ENCODE data around the gene CREB3L2. TPM values are rescaled to one million over a fixed set of nuclear protein-coding genes. Genes with fewer than 3 reads are reported as not detected.

CREB3L2 gene
- total and polyA plus RNA-seq, 2 of the 8 experiments (the other 6 are each of a cell fraction or from before 2014, with no cell fraction given): 14.4 to 48.3 TPM

- FAIRE-seq (no peak), DNase-seq (ENCODE audit: low read depth in 1 of 2, low spot score in 2 of 2) (peak in 1 of 2 experiments; percentile 38)
- Histone ChIP-seq H3K14ac (ENCODE audit: insufficient read length) (no peak overlapping the region), H3K79me2 (ENCODE audit: control insufficient read depth in 1 of 2, insufficient read depth in 2 of 2, low read length in 2 of 2) (no peaks in the 10 kb centered on the region), H2AK5ac (ENCODE audit: low read depth, low read length) (no peak overlapping the region), H2BK12ac (ENCODE audit: low read depth, low read length) (no peak overlapping the region), H3K9ac (replicated peaks in 1 of 4; ENCODE audit: extremely low read depth in 1 of 4, low read depth in 3 of 4, low read length in 3 of 4) (no peak overlapping the region), H3K36me3 (ENCODE audit: control insufficient read depth in 2 of 4, insufficient read depth in 4 of 4, low read length in 3 of 4) (peaks cover 2 to 39% (median 17%) of the 10 kb centered on the region in 4 experiments; a peak in 6 of 8 replicates), H3K79me1 (ENCODE audit: low read depth, low read length) (no peaks in the 10 kb centered on the region; the same call in 1 of the 2 replicates), H4K5ac (ENCODE audit: insufficient read length, low read depth, low read length) (no peak overlapping the region), H4K20me1 (replicated peaks in 1 of 2; ENCODE audit: control insufficient read depth in 1 of 2, insufficient read depth in 2 of 2, low read length in 2 of 2) (no peaks in the 10 kb centered on the region), H3K4me2 (ENCODE audit: insufficient read depth in 1 of 2, low read depth in 2 of 2, low read length in 2 of 2) (no peak overlapping the region; a peak in 1 of 4 replicates), H3K4me3 (ENCODE audit: extremely low read depth in 1 of 4, insufficient read depth in 2 of 4, low read depth in 3 of 4, low read length in 4 of 4) (no peak overlapping the region), H3K18ac (ENCODE audit: extremely low read depth, low read length) (no peak overlapping the region), H4K8ac (ENCODE audit: extremely low read depth, insufficient read depth, low read length) (no peak overlapping the region), H2BK20ac (ENCODE audit: low read length) (no peak overlapping the region), H3K23ac (ENCODE audit: insufficient read length) (no peak overlapping the region), H3K23me2 (ENCODE audit: low read depth, low read length) (no peaks in the 10 kb centered on the region), H3K4me1 (replicated peaks in 1 of 4; ENCODE audit: control insufficient read depth in 3 of 4, insufficient read depth in 4 of 4, low read length in 3 of 4) (peaks cover 2 to 12% (median 6%) of the 10 kb centered on the region in 4 experiments; a peak in 3 of 7 replicates), H2BK120ac (replicated peaks; ENCODE audit: low read depth, low read length) (no peak overlapping the region), H3K4ac (replicated peaks; ENCODE audit: insufficient read length, low read depth, low read length) (no peak overlapping the region), H2BK5ac (ENCODE audit: low read depth, low read length) (no peak overlapping the region), H3K27me3 (replicated peaks in 1 of 4; ENCODE audit: control insufficient read depth in 3 of 4, extremely low read depth in 1 of 4, insufficient read depth in 3 of 4, low read length in 3 of 4) (no peaks in the 10 kb centered on the region), H2AFZ (ENCODE audit: low read length) (no peak overlapping the region), H3K56ac (replicated peaks; ENCODE audit: insufficient read length, low read depth, low read length) (no peak overlapping the region), H2BK15ac (ENCODE audit: low read length) (no peak overlapping the region), H3K27ac (ENCODE audit: low read depth, low read length) (peak overlapping the region; percentile 43; the same call in 1 of the 2 replicates), H4K91ac (replicated peaks; ENCODE audit: insufficient read length, low read length) (no peak overlapping the region), H3K9me3 (ENCODE audit: insufficient read depth in 2 of 2, low read depth in 1 of 2, low read length in 1 of 2) (peaks cover 4% of the 10 kb centered on the region in 2 experiments; a peak in 2 of 4 replicates)
- WGBS, 2 experiments (ENCODE audit: extremely low coverage in 1 of 2, insufficient coverage in 1 of 2, insufficient read length in 1 of 2, insufficient replicate concordance in 2 of 2, low coverage in 1 of 2, low lambda C conversion rate in 2 of 2, missing lambda C conversion rate in 1 of 2): 88% methylated on average over 2 of the region's 2 CpGs; no CpG with 5 or more reads in 1 of the 2 experiments
- CTCF ChIA-PET (ENCODE audit: partially characterized antibody): interaction anchor here (0.9 to 1.5 kb wide), 2 partner anchors 42 to 231 kb away, joined by 3 to 4 read pairs; no protein-coding TSS in a partner anchor
- POLR2A ChIA-PET (ENCODE audit: partially characterized antibody): no interaction called here
- no peak for TF ChIP-seq BACH1 (IDR thresholded peaks at IDR 0.05; ENCODE audit: low read length)
- no peak for TF ChIP-seq RAD21 (IDR thresholded peaks at IDR 0.05 in 1 of 2, conservative IDR thresholded peaks at IDR 0.05 in 1 of 2; ENCODE audit: low read depth in 2 of 2, low read length in 2 of 2)
- TF ChIP-seq, protein P1, sequence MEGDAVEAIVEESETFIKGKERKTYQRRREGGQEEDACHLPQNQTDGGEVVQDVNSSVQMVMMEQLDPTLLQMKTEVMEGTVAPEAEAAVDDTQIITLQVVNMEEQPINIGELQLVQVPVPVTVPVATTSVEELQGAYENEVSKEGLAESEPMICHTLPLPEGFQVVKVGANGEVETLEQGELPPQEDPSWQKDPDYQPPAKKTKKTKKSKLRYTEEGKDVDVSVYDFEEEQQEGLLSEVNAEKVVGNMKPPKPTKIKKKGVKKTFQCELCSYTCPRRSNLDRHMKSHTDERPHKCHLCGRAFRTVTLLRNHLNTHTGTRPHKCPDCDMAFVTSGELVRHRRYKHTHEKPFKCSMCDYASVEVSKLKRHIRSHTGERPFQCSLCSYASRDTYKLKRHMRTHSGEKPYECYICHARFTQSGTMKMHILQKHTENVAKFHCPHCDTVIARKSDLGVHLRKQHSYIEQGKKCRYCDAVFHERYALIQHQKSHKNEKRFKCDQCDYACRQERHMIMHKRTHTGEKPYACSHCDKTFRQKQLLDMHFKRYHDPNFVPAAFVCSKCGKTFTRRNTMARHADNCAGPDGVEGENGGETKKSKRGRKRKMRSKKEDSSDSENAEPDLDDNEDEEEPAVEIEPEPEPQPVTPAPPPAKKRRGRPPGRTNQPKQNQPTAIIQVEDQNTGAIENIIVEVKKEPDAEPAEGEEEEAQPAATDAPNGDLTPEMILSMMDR (IDR thresholded peaks at IDR 0.05; ENCODE audit: control extremely low read depth in 1 of 3, insufficient read depth in 1 of 3, low read depth in 1 of 3, low read length in 3 of 3): no peak
- TF ChIP-seq ZNF274 (IDR thresholded peaks at IDR 0.05; ENCODE audit: borderline replicate concordance, extremely low read depth, low read length): no peak
- no peak for TF ChIP-seq RFX5 (IDR thresholded peaks at IDR 0.05; ENCODE audit: borderline replicate concordance, low read depth, low read length)
- no peak for TF ChIP-seq POU5F1 (IDR thresholded peaks at IDR 0.05; ENCODE audit: low read depth, low read length)
- no peak for TF ChIP-seq RNF2 (IDR thresholded peaks at IDR 0.05; ENCODE audit: borderline replicate concordance, low read depth, low read length, missing control alignments, poor library complexity, severe bottlenecking)
- no peak for TF ChIP-seq TAF7 (optimal IDR thresholded peaks at IDR 0.05; ENCODE audit: borderline replicate concordance, low read depth, low read length)
- no peak for TF ChIP-seq EZH2 (IDR thresholded peaks at IDR 0.05; ENCODE audit: low read depth, low read length, severe bottlenecking)
- no peak for TF ChIP-seq FOSL1 (IDR thresholded peaks at IDR 0.05; ENCODE audit: insufficient read depth, low read depth, low read length)
These were observed 115.1 kb downstream of the CREB3L2 start for GRCh38 chr7:137886746-137887145.
